CD4-positive, alpha-beta memory T cell (primary cell): Measurements from ENCODE around the gene RIPPLY3. TPM values are rescaled to one million over a fixed set of nuclear protein-coding genes. Genes with fewer than 3 reads are reported as not detected.
A peak's percentile ranks its signal among the peaks of the same experiment; 100 is the strongest.

ENCODE experiments used
- CTCF ChIA-PET: fragments of 350-600 bp; sonication (Branson Sonifier 250); formaldehyde crosslinking; loops from one replicate; lab custom pipeline; 2021; ENCODE audit warnings: inconsistent platforms; ENCODE audit not compliant: partially characterized antibody; lab: Charles Lee
- POLR2A ChIA-PET: fragments of 350-600 bp; sonication (Branson Sonifier 250); formaldehyde crosslinking; loops from one replicate; lab custom pipeline; 2021; ENCODE audit not compliant: partially characterized antibody; lab: Charles Lee
- DNase-seq, 5 donors: peaks; one replicate each; pipeline versions ENCODE4 v3.0.0 to v3.0.0-alpha.2; 2020 to 2022; ENCODE audit warnings: mixed read lengths in 1 of 5
- H3K27ac ChIP-seq: one replicate; pipeline ENCODE4 v1.7.0; 2013; ENCODE audit warnings: low read depth, low read length
- H3K27me3 ChIP-seq: 2 replicates; pipeline ENCODE4 v1.7.0; 2013; ENCODE audit warnings: mild to moderate bottlenecking, low read length, moderate library complexity; ENCODE audit not compliant: insufficient read depth
- H3K36me3 ChIP-seq: 2 replicates; pipeline ENCODE4 v1.7.0; 2013; ENCODE audit warnings: mild to moderate bottlenecking, low read length, moderate library complexity; ENCODE audit not compliant: insufficient read depth
- H3K4me1 ChIP-seq: 2 replicates; pipeline ENCODE4 v1.7.0; 2013; ENCODE audit warnings: mild to moderate bottlenecking, low read length, moderate library complexity; ENCODE audit not compliant: insufficient read depth
- H3K4me3 ChIP-seq, 2 donors: one replicate each; pipeline ENCODE4 v1.7.0; 2013; ENCODE audit warnings: low read length in 2 of 2, mild to moderate bottlenecking in 1 of 2
- H3K9me3 ChIP-seq, 2 donors: one replicate each; pipeline ENCODE4 v1.7.0; 2013; ENCODE audit warnings: low read length in 2 of 2, control low read depth in 1 of 2; ENCODE audit not compliant: control insufficient read depth in 1 of 2
- H3K27ac Mint-ChIP-seq, 7 donors: one replicate each; pipeline ENCODE4 v1.8.0; 2020 to 2021; ENCODE audit warnings: mixed read lengths in 7 of 7, mild to moderate bottlenecking in 6 of 7, inconsistent platforms in 3 of 7, moderate library complexity in 3 of 7
- H3K27me3 Mint-ChIP-seq, 2 donors: one replicate each; pipeline ENCODE4 v1.8.0; 2020 to 2021; ENCODE audit warnings: mixed read lengths in 2 of 2
- H3K36me3 Mint-ChIP-seq, 2 donors: one replicate each; pipeline ENCODE4 v1.8.0; 2020 to 2021; ENCODE audit warnings: mixed read lengths in 2 of 2, inconsistent platforms in 1 of 2, mild to moderate bottlenecking in 1 of 2
- H3K4me1 Mint-ChIP-seq, 4 donors: one replicate each; pipeline ENCODE4 v1.8.0; 2020 to 2021; ENCODE audit warnings: mixed read lengths in 4 of 4, mild to moderate bottlenecking in 1 of 4
- H3K4me3 Mint-ChIP-seq, 8 donors: one replicate each; pipeline ENCODE4 v1.8.0; 2020 to 2021; ENCODE audit warnings: mixed read lengths in 8 of 8, mild to moderate bottlenecking in 7 of 8, moderate library complexity in 6 of 8, inconsistent platforms in 3 of 8
- H3K9me3 Mint-ChIP-seq, 8 donors: one replicate each; pipeline ENCODE4 v1.8.0; 2020 to 2021; ENCODE audit warnings: mixed read lengths in 8 of 8, mild to moderate bottlenecking in 5 of 8, inconsistent platforms in 3 of 8, moderate library complexity in 1 of 8
- intact Hi-C: fragments of 100-400 bp; cut with micrococcal nuclease; formaldehyde crosslinking; loops from one replicate; pipeline ENCODE4 v1.15.1; 2023
- polyA plus RNA-seq, 2 donors: library from polyadenylated mRNA; unstranded; fragments of 300-500 nt; fragmentation: Illumina TruSeq; gene quantifications; one replicate each; pipeline ENCODE4 v1.2.3, GENCODE V29; 2021
- total RNA-seq, 2 experiments: library from RNA; stranded (reverse); gene quantifications; one replicate each; pipeline ENCODE4 v1.2.3, GENCODE V29; 2021

Gene RIPPLY3
- total and polyA plus RNA-seq, 4 experiments from 2014 or later: not detected

GRCh38 chr21:36968976-36969375, 37.5 kb upstream of the RIPPLY3 start:
- Mint-ChIP-seq H3K4me1 (peaks cover 7 to 20% (median 15%) of the 10 kb centered on the region in 4 donors), H3K27me3 (no peaks in the 10 kb centered on the region), H3K27ac (peak overlapping the region in 2 of 7 donors; percentile 29 to 62), H3K4me3 (no peak overlapping the region), H3K36me3 (no peaks in the 10 kb centered on the region), H3K9me3 (no peaks in the 10 kb centered on the region)
- H3K9me3 ChIP-seq: no peaks in the 10 kb centered on the region
- POLR2A ChIA-PET: interaction anchor here (5.9 kb wide), 1 partner anchor 21 kb away, joined by 40 read pairs; no protein-coding TSS in a partner anchor
- no peak overlapping the region for H3K27ac ChIP-seq
- no peaks in the 10 kb centered on the region for H3K36me3 ChIP-seq
- intact Hi-C loops: loop anchor here (10.0 kb wide), 1 partner anchor 396 kb away; the partner anchor contains the start of gene DYRK1A
- peaks cover 14% of the 10 kb centered on the region for H3K4me1 ChIP-seq
- CTCF ChIA-PET: interaction anchor here (7.2 kb wide), 1 partner anchor 23 kb away, joined by 65 read pairs; no protein-coding TSS in a partner anchor
- DNase-seq: no peak
- H3K4me3 ChIP-seq: no peak overlapping the region
- no peaks in the 10 kb centered on the region for H3K27me3 ChIP-seq

- DNase-seq: no peak
- H3K4me3 ChIP-seq: no peak overlapping the region
- Mint-ChIP-seq H3K36me3 (no peaks in the 10 kb centered on the region), H3K27me3 (no peaks in the 10 kb centered on the region), H3K27ac (peak overlapping the region in 1 of 7 donors; percentile 12), H3K9me3 (no peaks in the 10 kb centered on the region), H3K4me1 (peaks cover 0 to 14% (median 9%) of the 10 kb centered on the region in 4 donors), H3K4me3 (no peak overlapping the region)
- no peaks in the 10 kb centered on the region for H3K9me3 ChIP-seq
- intact Hi-C loops: no loop called here
- no peaks in the 10 kb centered on the region for H3K27me3 ChIP-seq
- H3K4me1 ChIP-seq: no peaks in the 10 kb centered on the region
- no peaks in the 10 kb centered on the region for H3K36me3 ChIP-seq
- ChIA-PET CTCF (interaction anchor here (2.4 to 6.1 kb wide), 2 partner anchors 15 to 16 kb away, joined by 5 to 60 read pairs; no protein-coding TSS in a partner anchor), POLR2A (no interaction called here)
- no peak overlapping the region for H3K27ac ChIP-seq
These were observed 32.3 kb upstream of the RIPPLY3 start for GRCh38 chr21:36973986-36974850.

- Histone ChIP-seq H3K27ac (no peak overlapping the region), H3K4me3 (no peak overlapping the region), H3K27me3 (no peaks in the 10 kb centered on the region), H3K4me1 (no peaks in the 10 kb centered on the region), H3K9me3 (no peaks in the 10 kb centered on the region), H3K36me3 (no peaks in the 10 kb centered on the region)
- ChIA-PET CTCF (interaction anchor here (6.1 kb wide), 1 partner anchor 16 kb away, joined by 60 read pairs; no protein-coding TSS in a partner anchor), POLR2A (no interaction called here)
- Mint-ChIP-seq H3K27ac (no peak overlapping the region), H3K9me3 (no peaks in the 10 kb centered on the region), H3K36me3 (no peaks in the 10 kb centered on the region), H3K27me3 (no peaks in the 10 kb centered on the region), H3K4me3 (no peak overlapping the region), H3K4me1 (peaks cover 0 to 14% (median 9%) of the 10 kb centered on the region in 4 donors)
- DNase-seq: no peak
- intact Hi-C loops: no loop called here
These were observed 31.7 kb upstream of the RIPPLY3 start for GRCh38 chr21:36974851-36975192.

- Mint-ChIP-seq H3K9me3 (no peaks in the 10 kb centered on the region), H3K27ac (peak overlapping the region in 6 of 7 donors; percentile 16 to 81 (median 30)), H3K27me3 (peaks cover 2 to 7% of the 10 kb centered on the region in 2 donors), H3K36me3 (no peaks in the 10 kb centered on the region), H3K4me3 (no peak overlapping the region), H3K4me1 (peaks cover 5 to 22% (median 15%) of the 10 kb centered on the region in 4 donors)
- no peaks in the 10 kb centered on the region for H3K4me1 ChIP-seq
- DNase-seq: no peak
- ChIA-PET CTCF (interaction anchor here (0.7 to 6.1 kb wide), 12 partner anchors 9 to 225 kb away, joined by 3 to 60 read pairs (median 8); partner anchors contain the start of genes HLCS and RIPPLY3), POLR2A (interaction anchor here (1.2 to 2.1 kb wide), 4 partner anchors 9 to 33 kb away, joined by 3 to 10 read pairs (median 4); no protein-coding TSS in a partner anchor)
- H3K4me3 ChIP-seq: no peak overlapping the region
- H3K27ac ChIP-seq: no peak overlapping the region
- H3K9me3 ChIP-seq: no peaks in the 10 kb centered on the region
- no peaks in the 10 kb centered on the region for H3K36me3 ChIP-seq
- no peaks in the 10 kb centered on the region for H3K27me3 ChIP-seq
- intact Hi-C loops: no loop called here
These were observed 30.2 kb upstream of the RIPPLY3 start for GRCh38 chr21:36976228-36976861.

GRCh38 chr21:36976882-36977651, 29.4 kb upstream of the RIPPLY3 start:
- CTCF ChIA-PET: interaction anchor here (0.7 to 6.1 kb wide), 12 partner anchors 10 to 224 kb away, joined by 3 to 60 read pairs (median 8); partner anchors contain the start of genes HLCS and RIPPLY3
- no peaks in the 10 kb centered on the region for H3K36me3 Mint-ChIP-seq

GRCh38 chr21:36980280-36981048, 26.0 kb upstream of the RIPPLY3 start:
- peak overlapping the region in 2 of 7 donors; percentile 15 to 30 for H3K27ac Mint-ChIP-seq

More at GRCh38 chr21:36976882-36977651, 29.4 kb upstream of the RIPPLY3 start:
- H3K9me3 ChIP-seq: no peaks in the 10 kb centered on the region
- Mint-ChIP-seq H3K27ac (peak overlapping the region in 6 of 7 donors; percentile 24 to 81 (median 74)), H3K9me3 (no peaks in the 10 kb centered on the region), H3K27me3 (peaks cover 2 to 8% of the 10 kb centered on the region in 2 donors), H3K4me3 (peak overlapping the region in 3 of 8 donors; percentile 12 to 46 (median 43)), H3K4me1 (peaks cover 5 to 22% (median 15%) of the 10 kb centered on the region in 4 donors)
- POLR2A ChIA-PET: interaction anchor here (0.7 to 2.1 kb wide), 5 partner anchors 10 to 33 kb away, joined by 3 to 10 read pairs (median 4); no protein-coding TSS in a partner anchor
- no peak overlapping the region for H3K4me3 ChIP-seq
- no peaks in the 10 kb centered on the region for H3K4me1 ChIP-seq
- no peaks in the 10 kb centered on the region for H3K36me3 ChIP-seq
- H3K27ac ChIP-seq: no peak overlapping the region
- DNase-seq: peak in 4 of 5 donors; percentile 31 to 69 (median 54)
- intact Hi-C loops: loop anchor here (1.0 kb wide), 2 partner anchors 13 to 33 kb away; no protein-coding TSS in a partner anchor
- no peaks in the 10 kb centered on the region for H3K27me3 ChIP-seq

More at GRCh38 chr21:36980280-36981048, 26.0 kb upstream of the RIPPLY3 start:
- H3K9me3 ChIP-seq: no peaks in the 10 kb centered on the region
- no peaks in the 10 kb centered on the region for H3K27me3 ChIP-seq
- DNase-seq: no peak
- intact Hi-C loops: loop anchor here (10.0 kb wide), 2 partner anchors 584 to 916 kb away; partner anchors contain the start of gene SETD4
- POLR2A ChIA-PET: interaction anchor here (0.9 to 1.1 kb wide), 2 partner anchors 9 to 13 kb away, joined by 3 to 4 read pairs; no protein-coding TSS in a partner anchor
- no peaks in the 10 kb centered on the region for H3K36me3 ChIP-seq
- Mint-ChIP-seq H3K4me1 (peaks cover 5 to 23% (median 16%) of the 10 kb centered on the region in 4 donors), H3K9me3 (no peaks in the 10 kb centered on the region), H3K4me3 (peak overlapping the region in 7 of 8 donors; percentile 47 to 77 (median 69)), H3K27me3 (peaks cover 2 to 8% of the 10 kb centered on the region in 2 donors), H3K36me3 (no peaks in the 10 kb centered on the region)
- no peak overlapping the region for H3K4me3 ChIP-seq
- CTCF ChIA-PET: interaction anchor here (0.6 to 6.1 kb wide), 3 partner anchors 10 to 36 kb away, joined by 3 to 60 read pairs (median 6); partner anchors contain the start of gene HLCS
- H3K27ac ChIP-seq: no peak overlapping the region
- H3K4me1 ChIP-seq: peaks cover under 1% of the 10 kb centered on the region
